Measurements from ENCODE around the gene CD28.
"Not testable (repeated sequence)": the region's sequence is repeated elsewhere in the genome, so short reads cannot be mapped to it uniquely, and the experiment has no call there.

CD28 gene

DNA sequence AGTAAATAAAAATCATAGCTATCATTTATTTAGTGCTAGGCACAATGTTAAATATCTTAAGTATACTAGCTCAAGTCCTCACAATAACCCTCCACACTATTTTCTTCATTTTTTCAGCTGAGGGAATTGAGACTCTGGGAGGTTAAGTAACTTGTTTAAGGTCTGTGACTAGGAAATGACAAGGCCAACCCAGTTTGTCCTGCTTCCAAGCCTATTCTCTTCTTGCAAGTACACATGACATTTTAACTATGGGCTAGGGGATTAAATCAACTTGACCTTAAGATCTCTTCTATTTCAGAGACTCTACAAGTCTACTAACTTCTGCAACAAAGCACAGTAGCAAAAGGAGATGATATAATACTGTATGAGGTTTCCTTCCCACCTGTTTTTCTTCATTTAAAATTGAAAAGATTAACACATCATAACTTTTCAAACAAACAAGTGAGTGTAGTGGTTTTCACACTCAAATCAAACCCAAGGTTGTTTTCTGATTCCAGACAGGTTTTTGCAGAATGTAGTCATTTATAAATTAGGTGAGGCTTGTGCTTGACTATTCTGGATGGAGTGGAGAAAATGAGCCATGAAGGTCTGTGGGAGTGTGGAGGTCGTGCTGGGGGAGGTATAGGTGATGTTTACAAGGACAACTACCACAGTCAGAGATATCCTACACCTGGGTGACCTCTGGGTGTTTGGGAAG, 57.0 kb downstream of the CD28 start:
- no peak for DNase-seq (ENCODE audit: low read depth, low spot score)
- Histone ChIP-seq H3K9me3 (ENCODE audit: control insufficient read depth, insufficient read depth, low read length) (no peaks in the 10 kb centered on the region; the same call in 1 of the 2 replicates), H3K4me1 (ENCODE audit: control insufficient read depth, insufficient read depth, low read length) (0 out of 2 replicates have a peak, but pooled peaks cover 2% of the 10 kb centered on the region), H3K4me3 (ENCODE audit: low read length) (no peak overlapping the region), H3K27me3 (ENCODE audit: control insufficient read depth, insufficient read depth, low read length) (no peaks in the 10 kb centered on the region), H3K36me3 (ENCODE audit: control insufficient read depth, insufficient read depth, low read length) (no peaks in the 10 kb centered on the region), H3K27ac (ENCODE audit: low read length) (no peak overlapping the region)
- WGBS (ENCODE audit: insufficient coverage, insufficient read length): no CpG with 5 or more reads among the region's 1 CpG

DNA sequence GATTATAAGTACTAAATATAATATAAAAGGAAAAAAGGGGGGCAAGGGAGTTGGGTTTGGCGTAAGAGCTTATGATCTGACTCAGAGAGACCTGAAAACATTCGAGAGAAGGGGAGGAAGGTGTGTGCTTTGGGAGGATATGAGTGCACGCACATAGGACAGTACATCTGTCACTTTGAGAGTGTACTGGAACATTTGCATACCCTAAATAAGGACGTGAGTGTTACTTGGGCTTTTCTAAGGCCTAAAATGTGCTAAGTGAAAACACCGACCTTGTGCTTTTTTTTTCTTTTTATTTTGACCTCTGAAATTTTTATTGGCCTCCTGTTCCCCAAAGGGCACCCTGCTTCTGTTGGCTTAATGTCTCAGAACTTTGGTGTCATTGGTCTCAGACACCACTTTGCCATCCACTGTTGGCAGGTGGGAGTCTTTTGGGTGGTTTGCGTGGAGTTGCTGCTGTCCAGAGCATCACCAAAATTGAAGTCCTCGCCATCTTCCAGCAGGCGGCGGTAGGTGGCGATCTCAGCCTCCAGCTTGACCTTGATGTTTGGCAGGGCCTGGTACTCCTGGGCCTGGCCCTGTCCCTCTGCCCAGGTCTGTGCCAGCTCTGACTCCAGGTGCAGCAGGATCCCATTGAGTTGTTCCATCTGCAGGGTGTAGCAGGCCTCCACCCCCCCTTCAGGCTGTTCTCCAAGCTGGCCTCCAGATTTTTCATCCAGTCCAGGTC, 57.7 kb downstream of the CD28 start:
- no peaks in the 10 kb centered on the region for H3K27me3 ChIP-seq (ENCODE audit: control insufficient read depth, insufficient read depth, low read length)
- H3K4me3 ChIP-seq (ENCODE audit: low read length): no peak overlapping the region
- H3K4me1 ChIP-seq (ENCODE audit: control insufficient read depth, insufficient read depth, low read length): no peaks in the 10 kb centered on the region
- no peak for DNase-seq (ENCODE audit: low read depth, low spot score)
- no peaks in the 10 kb centered on the region; the same call in 1 of the 2 replicates for H3K9me3 ChIP-seq (ENCODE audit: control insufficient read depth, insufficient read depth, low read length)
- H3K27ac ChIP-seq (ENCODE audit: low read length): no peak overlapping the region
- no peaks in the 10 kb centered on the region for H3K36me3 ChIP-seq (ENCODE audit: control insufficient read depth, insufficient read depth, low read length)
- no CpG with 5 or more reads among the region's 10 CpGs for WGBS (ENCODE audit: insufficient coverage, insufficient read length)

DNA sequence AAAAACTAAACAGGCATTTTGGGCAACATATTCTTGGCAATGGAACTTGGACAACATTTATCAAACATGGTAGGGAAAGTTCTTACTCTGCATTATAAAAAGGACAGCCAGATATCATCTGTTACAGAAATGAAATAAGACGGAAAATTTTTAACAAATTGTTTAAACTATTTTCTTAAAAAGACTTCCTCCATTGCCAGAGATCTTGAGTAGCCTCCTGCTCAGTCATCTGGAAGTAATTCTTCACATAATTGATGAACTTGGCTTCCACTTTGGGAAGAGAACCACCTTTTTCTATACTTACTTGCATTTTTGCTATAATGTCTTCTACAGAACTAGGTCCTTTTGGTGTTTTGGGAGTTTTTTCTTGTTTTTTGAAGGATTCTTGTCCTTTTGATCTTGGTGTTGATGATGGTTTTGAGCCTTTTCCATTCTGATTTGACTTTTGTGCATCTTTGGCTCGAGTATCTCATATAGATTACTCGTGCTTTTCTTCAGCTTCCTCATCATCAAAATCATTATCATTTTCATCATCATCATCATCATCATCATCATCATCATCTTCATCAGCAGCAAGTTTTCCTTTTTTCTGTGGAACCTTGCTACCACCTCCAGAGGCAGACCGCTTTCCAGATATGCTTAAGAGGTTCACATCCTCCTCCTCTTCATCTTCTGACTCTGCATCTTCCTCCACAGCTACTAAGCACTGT, 66.2 kb downstream of the CD28 start:
- WGBS (ENCODE audit: insufficient coverage, insufficient read length): no CpG with 5 or more reads among the region's 4 CpGs
- no peaks in the 10 kb centered on the region for H3K9me3 ChIP-seq (ENCODE audit: control insufficient read depth, insufficient read depth, low read length)

DNA sequence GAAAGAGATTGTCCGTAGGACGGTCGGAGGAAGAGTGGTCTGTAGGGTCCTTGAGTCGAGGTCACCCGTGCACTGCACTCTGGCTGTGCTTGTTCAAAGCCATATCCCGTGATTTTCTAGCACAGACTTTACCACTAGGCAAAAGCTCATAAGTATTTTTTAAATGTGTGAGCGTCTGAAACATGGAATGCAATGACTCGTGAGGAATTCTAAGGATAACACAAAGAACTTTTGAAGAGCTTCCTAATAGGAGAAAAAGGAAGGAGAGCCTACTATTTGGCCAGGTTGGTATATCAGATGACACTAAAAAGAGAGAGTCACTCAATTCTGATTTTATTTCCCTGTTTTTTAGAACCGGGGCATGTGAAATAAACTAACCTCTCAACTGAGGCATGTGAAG, 68.3 kb downstream of the CD28 start:
- no peak for DNase-seq (ENCODE audit: low read depth, low spot score)
- H3K4me1 ChIP-seq (ENCODE audit: control insufficient read depth, insufficient read depth, low read length): no peaks in the 10 kb centered on the region
- H3K27me3 ChIP-seq (ENCODE audit: control insufficient read depth, insufficient read depth, low read length): no peaks in the 10 kb centered on the region
- no CpG with 5 or more reads among the region's 9 CpGs for WGBS (ENCODE audit: insufficient coverage, insufficient read length)
- H3K4me3 ChIP-seq (ENCODE audit: low read length): no peak overlapping the region
- no peak overlapping the region for H3K27ac ChIP-seq (ENCODE audit: low read length)
- no peaks in the 10 kb centered on the region for H3K9me3 ChIP-seq (ENCODE audit: control insufficient read depth, insufficient read depth, low read length)
- H3K36me3 ChIP-seq (ENCODE audit: control insufficient read depth, insufficient read depth, low read length): no peaks in the 10 kb centered on the region

More for the DNA sequence above, 66.2 kb downstream of the CD28 start:
- no peak for DNase-seq (ENCODE audit: low read depth, low spot score)
- Histone ChIP-seq H3K36me3 (ENCODE audit: control insufficient read depth, insufficient read depth, low read length) (no peaks in the 10 kb centered on the region), H3K4me3 (ENCODE audit: low read length) (no peak overlapping the region), H3K4me1 (ENCODE audit: control insufficient read depth, insufficient read depth, low read length) (no peaks in the 10 kb centered on the region), H3K27me3 (ENCODE audit: control insufficient read depth, insufficient read depth, low read length) (no peaks in the 10 kb centered on the region), H3K27ac (ENCODE audit: low read length) (no peak overlapping the region)

DNA sequence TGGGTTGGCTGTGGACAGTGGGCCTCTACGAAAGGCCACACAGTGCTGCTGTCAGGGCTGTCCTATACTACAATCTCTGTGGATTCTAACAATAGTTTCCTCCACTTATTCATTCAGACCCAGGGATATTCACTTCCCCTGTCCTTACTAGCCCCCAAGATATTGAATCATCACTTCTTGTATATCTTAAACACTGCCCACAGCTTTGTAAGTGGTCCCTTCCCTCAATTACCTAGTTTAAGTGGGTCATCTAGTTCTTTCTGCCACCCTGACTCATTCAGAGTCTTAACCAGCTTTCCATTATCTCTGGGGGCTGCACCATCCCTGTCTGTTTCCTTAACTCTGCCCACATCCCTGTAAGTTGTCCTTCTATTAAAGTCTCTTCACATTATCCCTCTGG, 69.2 kb downstream of the CD28 start:
- DNase-seq (ENCODE audit: low read depth, low spot score): no peak
- no peaks in the 10 kb centered on the region for H3K36me3 ChIP-seq (ENCODE audit: control insufficient read depth, insufficient read depth, low read length)
- WGBS (ENCODE audit: insufficient coverage, insufficient read length): no CpG with 5 or more reads among the region's 1 CpG
- no peaks in the 10 kb centered on the region for H3K9me3 ChIP-seq (ENCODE audit: control insufficient read depth, insufficient read depth, low read length)
- H3K27ac ChIP-seq (ENCODE audit: low read length): no peak overlapping the region
- no peaks in the 10 kb centered on the region for H3K4me1 ChIP-seq (ENCODE audit: control insufficient read depth, insufficient read depth, low read length)
- no peaks in the 10 kb centered on the region for H3K27me3 ChIP-seq (ENCODE audit: control insufficient read depth, insufficient read depth, low read length)
- H3K4me3 ChIP-seq (ENCODE audit: low read length): no peak overlapping the region

DNA sequence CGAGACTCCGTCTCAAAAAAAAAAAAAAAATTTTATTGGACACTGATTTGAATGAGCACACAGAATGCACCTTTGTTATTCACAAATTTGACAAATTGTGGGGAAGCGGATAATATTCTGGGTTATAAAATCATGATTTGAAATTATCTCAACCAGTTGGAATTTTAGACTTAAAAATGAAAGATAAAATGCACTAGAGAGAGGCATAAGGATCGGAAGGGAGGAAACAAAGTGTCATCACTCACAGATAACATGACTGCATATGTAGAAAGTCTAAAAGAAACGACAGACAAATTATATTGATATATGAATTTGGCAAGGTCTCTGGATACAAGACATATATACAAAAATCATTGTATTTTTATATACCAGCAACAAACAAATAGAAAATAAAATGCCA, 70.6 kb downstream of the CD28 start:
- no peaks in the 10 kb centered on the region for H3K9me3 ChIP-seq (ENCODE audit: control insufficient read depth, insufficient read depth, low read length)
- DNase-seq (ENCODE audit: low read depth, low spot score): no peak
- no peak overlapping the region for H3K27ac ChIP-seq (ENCODE audit: low read length)
- H3K27me3 ChIP-seq (ENCODE audit: control insufficient read depth, insufficient read depth, low read length): no peaks in the 10 kb centered on the region
- H3K4me1 ChIP-seq (ENCODE audit: control insufficient read depth, insufficient read depth, low read length): no peaks in the 10 kb centered on the region
- no peaks in the 10 kb centered on the region for H3K36me3 ChIP-seq (ENCODE audit: control insufficient read depth, insufficient read depth, low read length)
- no CpG with 5 or more reads among the region's 5 CpGs for WGBS (ENCODE audit: insufficient coverage, insufficient read length)
- H3K4me3 ChIP-seq (ENCODE audit: low read length): no peak overlapping the region

DNA sequence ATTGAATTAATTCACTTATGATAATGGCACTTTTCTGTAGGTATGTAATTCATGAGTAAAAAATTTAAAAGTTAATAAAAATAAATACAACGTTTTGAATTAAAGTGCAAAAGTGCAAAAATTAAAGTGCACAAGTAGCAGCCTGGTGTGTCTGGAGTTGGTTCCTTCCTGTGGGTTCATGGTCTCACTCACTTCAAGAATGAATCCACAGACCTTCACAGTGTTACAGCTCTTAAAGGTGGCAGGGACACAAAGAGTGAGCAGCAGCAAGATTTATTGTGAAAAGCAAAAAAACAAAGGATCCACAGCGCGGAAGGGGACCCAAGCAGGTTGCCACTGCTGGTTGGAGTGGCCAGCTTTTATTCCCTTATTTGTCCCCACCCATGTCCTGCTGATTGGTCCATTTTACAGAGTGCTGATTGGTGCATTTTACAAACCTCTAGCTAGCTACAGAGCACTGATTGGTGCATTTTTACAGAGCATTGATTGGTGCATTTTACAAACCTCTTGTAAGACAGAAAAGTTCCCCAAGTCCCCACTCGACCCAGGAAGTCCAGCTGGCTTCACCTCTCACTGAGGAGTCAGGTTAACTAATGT, 73.1 kb downstream of the CD28 start:
- not testable (repeated sequence) for H3K4me3 ChIP-seq (ENCODE audit: low read length); H3K36me3 ChIP-seq (ENCODE audit: control insufficient read depth, insufficient read depth, low read length); H3K9me3 ChIP-seq (ENCODE audit: control insufficient read depth, insufficient read depth, low read length); DNase-seq (ENCODE audit: low read depth, low spot score); H3K27me3 ChIP-seq (ENCODE audit: control insufficient read depth, insufficient read depth, low read length); H3K27ac ChIP-seq (ENCODE audit: low read length); H3K4me1 ChIP-seq (ENCODE audit: control insufficient read depth, insufficient read depth, low read length)
- WGBS (ENCODE audit: insufficient coverage, insufficient read length): no CpG with 5 or more reads among the region's 4 CpGs

DNA sequence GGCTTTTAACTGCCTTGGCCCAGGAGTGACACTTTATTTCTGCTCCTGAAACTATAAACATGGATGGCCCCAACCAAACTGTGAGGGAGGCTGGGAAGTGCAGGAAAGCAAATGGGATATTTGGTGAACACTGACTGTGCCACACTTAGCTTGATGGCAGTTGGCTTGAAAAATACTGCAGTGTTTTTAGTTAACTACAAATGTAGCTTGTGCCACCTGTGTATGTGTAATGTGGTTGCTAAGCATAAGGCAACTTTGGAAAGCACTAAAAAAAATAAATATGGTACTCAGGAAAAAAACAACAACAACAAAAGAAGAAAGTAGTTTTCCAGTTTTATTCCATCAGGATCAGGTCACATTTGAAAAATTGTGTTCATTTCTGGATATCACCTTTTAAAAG, 73.8 kb downstream of the CD28 start:
- Histone ChIP-seq H3K9me3 (ENCODE audit: control insufficient read depth, insufficient read depth, low read length) (no peaks in the 10 kb centered on the region), H3K27ac (ENCODE audit: low read length) (no peak overlapping the region), H3K36me3 (ENCODE audit: control insufficient read depth, insufficient read depth, low read length) (no peaks in the 10 kb centered on the region), H3K4me3 (ENCODE audit: low read length) (no peak overlapping the region), H3K27me3 (ENCODE audit: control insufficient read depth, insufficient read depth, low read length) (no peaks in the 10 kb centered on the region), H3K4me1 (ENCODE audit: control insufficient read depth, insufficient read depth, low read length) (no peaks in the 10 kb centered on the region)
- no peak for DNase-seq (ENCODE audit: low read depth, low spot score)

DNA sequence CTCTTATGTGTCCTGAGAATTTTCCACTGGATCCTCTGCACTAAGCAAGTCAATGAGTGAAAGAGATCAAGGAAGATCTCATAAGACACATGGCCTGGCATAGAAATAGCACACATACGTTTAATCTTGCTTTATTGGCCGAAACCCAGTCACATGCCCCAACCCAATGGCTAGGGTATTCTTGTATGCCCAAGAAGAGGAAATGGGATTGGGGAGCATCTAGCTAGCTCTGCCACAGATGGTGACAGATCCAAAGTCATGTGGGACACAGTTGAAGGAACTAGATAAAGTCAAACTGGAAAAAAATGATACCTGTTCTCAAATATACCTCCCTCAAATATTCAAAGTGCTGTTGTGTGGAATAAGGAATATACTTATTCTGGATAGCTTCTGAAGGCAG, 74.7 kb downstream of the CD28 start:
- no CpG with 5 or more reads among the region's 2 CpGs for WGBS (ENCODE audit: insufficient coverage, insufficient read length)
- DNase-seq (ENCODE audit: low read depth, low spot score): no peak

DNA sequence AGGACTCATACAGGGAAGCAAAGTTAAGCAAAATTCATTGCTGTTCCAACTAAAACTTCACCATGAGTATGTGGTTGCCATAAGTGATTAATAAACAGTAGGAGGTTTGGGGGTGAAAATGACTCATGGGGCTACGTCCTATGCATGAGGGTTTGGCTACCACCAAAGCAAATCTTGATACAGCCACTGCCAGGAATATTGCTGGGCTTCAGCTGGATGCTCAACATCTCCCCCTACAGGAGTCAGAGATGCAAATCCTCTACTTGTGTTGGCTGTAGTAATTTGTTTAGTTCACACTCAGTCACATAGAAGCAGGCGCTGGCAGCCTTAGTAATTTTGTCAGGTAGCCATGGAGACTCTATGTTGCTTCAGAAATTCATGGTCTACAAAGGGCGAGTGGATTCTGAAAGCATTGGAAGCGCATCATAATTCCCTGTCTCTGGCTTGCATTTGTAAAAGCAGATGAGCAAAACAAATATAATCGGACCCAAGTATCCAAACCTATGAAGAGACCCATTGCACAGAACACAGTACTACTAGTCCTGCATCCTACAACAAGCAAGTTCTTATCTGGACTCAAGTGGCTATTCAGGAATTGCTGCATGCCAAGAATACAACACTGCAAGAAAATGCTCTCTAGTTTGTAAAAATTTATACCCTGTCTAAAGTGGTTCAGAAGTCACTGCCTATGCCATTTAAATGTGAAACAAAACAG, 76.0 kb downstream of the CD28 start:
- Histone ChIP-seq H3K9me3 (ENCODE audit: control insufficient read depth, insufficient read depth, low read length) (no peaks in the 10 kb centered on the region), H3K36me3 (ENCODE audit: control insufficient read depth, insufficient read depth, low read length) (no peaks in the 10 kb centered on the region), H3K27me3 (ENCODE audit: control insufficient read depth, insufficient read depth, low read length) (no peaks in the 10 kb centered on the region), H3K4me3 (ENCODE audit: low read length) (no peak overlapping the region), H3K4me1 (ENCODE audit: control insufficient read depth, insufficient read depth, low read length) (no peaks in the 10 kb centered on the region; the same call in 1 of the 2 replicates), H3K27ac (ENCODE audit: low read length) (no peak overlapping the region)
- peak; percentile 71 for DNase-seq (ENCODE audit: low read depth, low spot score)
- no CpG with 5 or more reads among the region's 5 CpGs for WGBS (ENCODE audit: insufficient coverage, insufficient read length)

More for the DNA sequence above, 74.7 kb downstream of the CD28 start:
- Histone ChIP-seq H3K4me1 (ENCODE audit: control insufficient read depth, insufficient read depth, low read length) (no peaks in the 10 kb centered on the region; the same call in 1 of the 2 replicates), H3K4me3 (ENCODE audit: low read length) (no peak overlapping the region), H3K9me3 (ENCODE audit: control insufficient read depth, insufficient read depth, low read length) (no peaks in the 10 kb centered on the region), H3K27ac (ENCODE audit: low read length) (no peak overlapping the region), H3K36me3 (ENCODE audit: control insufficient read depth, insufficient read depth, low read length) (no peaks in the 10 kb centered on the region), H3K27me3 (ENCODE audit: control insufficient read depth, insufficient read depth, low read length) (no peaks in the 10 kb centered on the region)

Data from iPS DF 6.9 (cell line).